Measurements from ENCODE around the gene MGP.

The MGP gene

GRCh38 chr12:14901228-14901562 is 15.5 kb upstream of the MGP start:
- DNase-seq, result no peak

- DNase-seq, result no peak
Observed at GRCh38 chr12:14900521-14901227, 15.0 kb upstream of the MGP start.

GRCh38 chr12:14896521-14897169 is 11.0 kb upstream of the MGP start:
- no peak for DNase-seq

DNA sequence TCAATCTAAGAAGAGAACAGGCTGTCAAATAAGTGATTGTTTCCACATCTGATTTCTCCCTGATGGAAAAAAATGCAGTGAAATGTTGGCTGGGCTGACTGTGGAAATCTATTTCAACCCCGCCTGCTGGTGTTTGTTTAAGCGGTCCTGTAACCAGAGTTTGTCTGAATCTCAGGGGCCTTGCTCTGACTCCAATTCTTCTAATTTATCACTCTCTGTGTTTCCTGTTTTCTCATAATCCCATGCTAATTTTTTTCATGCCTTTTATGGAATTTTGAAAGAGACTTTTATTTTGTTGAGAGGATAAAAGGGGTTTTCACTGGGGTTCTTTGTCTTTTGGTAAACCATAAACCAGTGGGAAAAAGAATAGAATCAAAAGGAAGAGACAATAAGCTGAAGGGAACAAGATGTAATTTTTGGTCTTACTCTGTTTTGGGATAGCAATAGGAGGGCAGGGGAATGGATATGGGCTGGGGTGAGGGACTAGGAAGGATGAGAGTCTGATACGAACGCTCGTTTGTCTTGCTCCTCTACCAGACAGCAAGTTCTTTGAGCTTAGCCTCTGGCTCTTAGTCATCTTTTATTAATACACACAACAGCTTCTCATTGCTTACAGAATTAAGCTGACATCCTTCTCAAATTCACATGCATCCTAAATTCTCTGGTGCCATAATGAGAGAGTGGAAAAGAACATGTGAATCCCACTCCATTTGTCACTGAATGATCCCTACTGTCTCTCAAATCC is 8.0 kb upstream of the MGP start:
- no peak for DNase-seq

DNA sequence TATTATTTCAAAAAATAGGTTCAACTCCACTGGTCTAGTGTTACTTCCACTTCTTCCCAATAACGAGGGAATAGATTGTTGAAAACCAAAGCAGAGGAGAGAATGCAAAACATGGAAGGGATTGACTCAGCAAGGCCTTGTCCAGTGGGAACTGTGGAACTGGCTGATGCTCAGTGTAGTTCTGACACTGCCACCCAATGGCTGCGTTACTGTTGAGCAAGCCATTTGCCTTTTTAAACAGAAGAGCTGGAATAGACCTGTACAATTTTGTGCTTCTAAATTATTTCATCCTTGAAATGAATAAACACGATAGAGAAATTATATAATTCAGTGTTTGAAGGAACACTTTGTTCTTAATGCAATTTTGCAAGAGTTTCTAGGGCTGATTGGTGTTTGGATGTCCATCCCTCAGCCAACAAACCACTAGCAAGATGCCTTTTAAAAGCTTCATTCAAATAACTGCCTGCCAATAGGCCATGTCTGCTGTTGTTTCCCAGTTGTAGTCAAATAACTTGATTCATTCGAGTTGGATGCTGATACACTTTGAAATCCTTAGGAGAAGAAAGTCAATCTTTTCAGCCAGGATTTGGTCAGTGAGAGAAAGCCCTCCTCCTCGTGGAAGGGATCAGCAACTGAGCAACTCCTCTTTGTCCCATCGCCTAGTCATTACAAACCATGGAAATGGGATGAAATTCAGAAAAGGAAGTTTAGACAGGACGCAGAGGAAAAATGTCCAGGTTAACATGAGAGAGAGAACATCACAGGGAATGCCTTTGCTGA is 7.3 kb upstream of the MGP start:
- DNase-seq, result no peak

GRCh38 chr12:14890701-14891100 is 5.0 kb upstream of the MGP start:
- DNase-seq, result no peak

DNA sequence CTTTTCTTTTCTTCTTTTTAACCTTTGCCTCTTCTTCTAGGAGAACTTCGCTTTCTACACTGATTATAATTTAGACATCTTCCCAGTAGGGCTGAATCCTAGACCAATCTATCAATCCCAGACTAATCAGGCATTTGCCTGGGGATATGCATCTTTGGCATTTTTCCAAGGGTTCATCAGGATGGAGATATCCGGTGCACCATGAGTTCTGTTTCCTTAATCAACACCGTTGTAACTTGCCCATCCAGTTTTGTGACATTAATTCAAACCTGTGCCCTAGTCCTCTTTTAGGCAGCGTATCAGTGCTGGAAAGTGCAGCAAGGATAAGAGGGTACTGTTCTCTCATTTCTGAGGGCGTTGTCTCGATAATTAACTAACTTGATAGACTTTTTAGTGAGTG is 617 bp upstream of the MGP start:
- no peak for DNase-seq

DNA sequence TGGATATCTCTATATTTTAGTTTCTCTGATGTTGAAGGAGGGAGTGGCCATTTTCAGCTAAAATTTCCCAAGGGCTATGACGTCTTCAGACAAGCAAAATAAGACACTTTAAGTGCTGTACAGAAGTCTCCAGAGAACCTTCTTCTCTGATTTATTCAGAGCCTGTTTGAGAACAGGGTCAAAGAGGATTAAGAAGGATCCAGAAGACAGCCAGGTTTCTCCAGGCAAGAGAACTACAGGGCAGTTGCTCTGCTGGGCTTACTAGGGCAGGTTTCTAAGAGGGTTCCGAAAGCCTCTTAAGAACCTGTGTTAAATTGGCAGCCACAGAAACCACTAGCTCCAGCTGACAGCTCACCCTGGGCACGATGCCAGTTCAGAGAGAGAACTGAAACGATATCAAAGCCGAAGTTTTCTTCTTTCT is 1.2 kb downstream of the MGP start:
- peak; percentile 63 for DNase-seq

GRCh38 chr12:14883686-14884085 is 2.0 kb downstream of the MGP start:
- DNase-seq, result no peak

DNA sequence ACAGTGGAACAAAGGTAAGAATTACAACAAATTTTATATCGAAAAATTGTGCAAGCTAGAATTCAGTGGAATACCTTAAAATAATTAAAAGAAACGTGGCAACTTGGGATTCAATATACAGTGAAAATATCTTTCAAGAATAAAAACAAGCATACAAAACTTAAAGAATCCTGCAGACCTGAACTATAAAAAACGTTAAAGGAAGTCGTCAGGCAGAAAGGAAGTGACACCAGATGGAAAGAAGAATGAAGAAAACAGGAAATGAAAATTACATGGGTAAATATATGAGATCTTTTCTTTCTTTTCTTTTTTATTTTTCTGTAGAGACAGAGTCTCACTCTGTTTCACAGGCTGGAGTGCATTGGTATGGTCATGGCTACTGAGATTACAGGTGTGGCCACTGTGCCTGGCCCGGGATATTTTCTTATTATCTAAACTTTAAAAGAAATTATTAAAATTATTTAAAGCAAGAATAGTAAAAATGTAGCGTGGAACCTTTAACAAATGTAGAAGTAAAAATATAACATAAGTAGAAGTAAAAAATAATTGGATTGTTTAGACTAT is 4.7 kb downstream of the MGP start:
- no peak for DNase-seq

- DNase-seq, result no peak
Observed at GRCh38 chr12:14879222-14879933, 6.3 kb downstream of the MGP start.

DNA sequence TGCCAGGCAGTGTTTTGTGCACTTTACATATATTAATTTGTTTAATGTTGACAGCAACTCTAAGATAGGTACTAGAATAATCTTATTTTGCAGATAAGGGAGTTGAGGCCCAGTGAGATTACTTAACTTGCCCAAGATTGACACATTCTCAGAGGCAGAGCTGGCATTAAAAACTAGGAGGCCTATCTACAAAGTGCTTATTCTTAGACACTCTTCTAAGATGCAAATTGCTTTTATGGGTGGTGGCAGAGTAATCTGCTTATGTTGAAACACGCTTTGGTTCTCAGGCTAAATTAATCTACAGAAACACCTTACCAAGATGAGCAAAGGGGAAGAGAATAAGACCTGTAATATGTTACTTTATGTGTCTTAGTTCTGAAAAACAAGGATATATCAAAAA is 7.2 kb downstream of the MGP start:
- no peak for DNase-seq

GRCh38 chr12:14876833-14877232 is 8.8 kb downstream of the MGP start:
- DNase-seq, result no peak

DNA sequence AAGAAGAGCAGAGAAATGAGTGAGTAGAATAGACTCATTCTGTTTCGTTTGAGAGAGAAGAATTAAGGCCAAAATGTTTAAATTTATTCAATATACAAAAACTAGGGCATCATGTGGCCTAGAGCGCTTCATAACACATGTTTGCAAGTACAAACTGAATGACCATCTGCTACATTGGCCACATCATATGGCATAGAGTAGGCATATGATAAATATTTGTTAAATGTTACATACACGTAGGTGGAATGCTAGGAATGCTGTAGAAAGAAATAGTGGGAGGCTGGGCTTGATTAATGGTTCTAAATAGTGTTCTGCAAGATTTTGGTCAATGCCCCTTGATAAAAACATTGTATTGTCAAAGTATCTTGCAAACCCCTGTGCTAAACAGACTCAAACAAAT is 10.8 kb downstream of the MGP start:
- no peak for DNase-seq

DNA sequence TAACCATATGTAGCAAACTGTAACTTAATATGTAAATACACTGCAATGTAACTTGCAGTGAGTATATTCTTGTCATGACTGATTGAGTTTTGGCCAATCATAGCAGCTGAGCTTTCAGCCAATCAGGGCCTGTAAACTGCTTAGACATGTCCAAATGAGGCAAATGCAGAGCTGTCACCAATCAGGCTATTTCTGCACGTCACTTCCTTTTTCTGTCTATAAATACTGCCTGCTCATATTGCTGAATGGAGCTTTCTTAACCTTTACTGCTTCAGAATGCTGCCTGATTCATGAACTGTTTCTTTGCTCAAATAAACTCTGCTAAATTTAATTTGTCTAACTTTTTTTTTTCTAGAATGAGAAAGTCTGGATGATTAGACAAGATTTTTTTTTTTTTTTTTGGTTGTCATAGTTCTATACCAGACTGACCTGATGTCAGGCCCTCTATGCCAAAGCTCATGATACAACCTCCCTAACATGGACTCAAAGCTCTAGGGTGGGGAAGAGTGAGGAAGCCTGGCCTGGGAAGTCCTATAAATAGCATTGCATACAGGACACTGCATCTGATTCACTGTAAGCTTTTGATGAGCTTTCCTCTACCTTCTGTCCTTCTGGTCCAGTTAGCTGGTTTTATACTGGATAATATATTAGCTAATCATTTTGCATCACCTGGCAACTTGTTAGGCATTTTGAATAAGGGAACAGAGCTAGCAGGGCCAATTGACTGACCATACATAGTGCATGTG is 12.0 kb downstream of the MGP start:
- DNase-seq, result no peak

GRCh38 chr12:14871886-14872285 is 13.8 kb downstream of the MGP start:
- DNase-seq, result no peak

- DNase-seq, result no peak
Observed at GRCh38 chr12:14871247-14871646, 14.4 kb downstream of the MGP start.

DNA sequence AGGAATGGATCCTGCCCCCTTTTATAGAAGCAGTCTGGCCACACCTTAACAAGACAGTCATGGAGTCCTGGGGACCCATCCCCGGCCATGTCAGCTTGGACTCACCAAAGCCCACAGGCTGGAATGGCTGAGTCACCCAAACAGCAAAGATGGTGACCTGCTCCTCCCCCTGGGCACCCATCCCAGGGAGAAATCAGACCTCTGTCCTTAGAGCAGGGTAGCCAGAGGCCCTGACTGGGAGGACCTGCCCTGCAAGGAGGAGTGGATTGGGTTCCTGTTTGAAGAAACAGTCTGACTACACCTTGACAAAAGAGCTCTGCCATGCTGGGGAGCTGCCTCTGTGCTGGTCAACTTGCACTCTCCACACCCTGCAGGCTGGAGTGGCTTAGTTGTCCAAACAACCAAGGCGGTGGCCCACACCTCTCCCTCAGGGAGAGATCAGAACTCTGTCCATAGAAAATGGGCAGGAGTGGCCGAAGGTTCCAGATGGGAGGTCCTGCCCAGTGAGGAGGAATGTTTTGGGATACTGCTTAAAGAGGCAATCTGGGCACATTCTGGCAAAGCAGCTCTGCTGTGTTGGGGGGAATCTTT is 16.6 kb downstream of the MGP start:
- DNase-seq, result no peak

GRCh38 chr12:14860490-14860889 is 25.2 kb downstream of the MGP start:
- DNase-seq, result no peak

DNA sequence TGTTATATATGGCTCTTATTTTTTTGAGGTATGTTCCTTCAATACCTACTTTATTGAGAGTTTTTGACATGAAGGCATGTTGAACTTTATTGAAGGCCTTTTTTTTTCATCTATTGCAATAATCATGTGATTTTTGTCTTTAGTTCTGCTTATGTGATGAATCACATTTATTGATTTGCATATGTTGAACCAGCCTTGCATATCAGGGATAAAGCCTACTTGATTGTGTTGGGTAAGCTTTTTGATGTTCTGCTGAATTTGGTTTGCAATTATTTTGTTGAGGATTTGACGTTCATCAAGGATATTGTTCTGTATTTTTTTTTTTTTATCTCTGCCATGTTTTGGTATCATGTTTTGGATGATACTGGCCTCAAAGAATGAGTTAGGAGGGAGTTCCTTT is 27.1 kb downstream of the MGP start:
- no peak for DNase-seq

DNA sequence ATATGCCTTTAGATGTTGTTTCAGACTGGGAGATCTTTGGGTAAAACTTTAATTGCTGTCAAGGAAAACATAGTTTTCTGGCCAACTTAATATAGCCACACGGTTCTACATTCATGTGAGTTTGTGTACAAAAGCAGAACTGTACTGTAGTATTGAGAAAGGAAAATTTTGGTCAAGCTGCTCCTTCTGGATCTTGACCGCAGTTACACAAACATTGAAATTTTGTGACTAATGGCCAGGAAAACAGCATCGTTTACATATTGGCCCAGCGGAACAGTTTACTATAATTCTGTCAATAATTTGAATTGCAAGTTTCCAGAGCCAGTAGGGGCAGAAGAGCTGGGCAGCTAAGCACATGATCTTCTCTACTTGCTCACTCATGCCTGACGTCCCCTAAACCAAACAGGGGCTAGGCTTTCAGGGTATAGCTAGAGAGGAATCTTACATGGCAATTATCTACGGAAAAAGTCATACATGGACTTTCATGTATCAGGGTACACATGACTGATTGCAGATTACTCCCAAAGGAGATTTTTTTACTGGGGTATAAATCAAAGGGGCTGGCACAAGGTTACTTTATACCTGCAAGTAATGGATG is 31.0 kb downstream of the MGP start:
- DNase-seq, result no peak
